ENCODE data around the gene RFC4. TPM values are rescaled to one million over a fixed set of nuclear protein-coding genes. Genes with fewer than 3 reads are reported as not detected.

The RFC4 gene
- total and polyA plus RNA-seq, 12 donors = 5.3 to 30.6 (median 9.1) TPM

GRCh38 chr3:186839874-186840641, 33.8 kb upstream of the RFC4 start:
- H3K4me3 ChIP-seq = no peak overlapping the region
- peak in 1 of 7 donors; percentile 17 for DNase-seq
- intact Hi-C loops (cut with DNase I) = loop anchor here (5.0 to 10.0 kb wide), 2 partner anchors 182 to 325 kb away; no protein-coding TSS in a partner anchor
- 82 to 87% (median 85%) methylated on average over 17 of the region's 17 CpGs for WGBS, 4 donors
- no peaks in the 10 kb centered on the region for H3K9me3 ChIP-seq (replicated peaks in 1 of 3)
- no peaks in the 10 kb centered on the region for H3K27me3 ChIP-seq
- H3K36me3 ChIP-seq (replicated peaks in 1 of 2) = no peaks in the 10 kb centered on the region
- no peak for TF ChIP-seq CTCF (IDR thresholded peaks at IDR 0.05)
- no peak for TF ChIP-seq POLR2A (IDR thresholded peaks at IDR 0.05)
- H3K27ac ChIP-seq = no peak overlapping the region
- H3K4me1 ChIP-seq (replicated peaks in 1 of 2) = no peaks in the 10 kb centered on the region

- Histone ChIP-seq H3K27me3 (peaks cover 29% of the 10 kb centered on the region), H3K9me3 (replicated peaks in 1 of 3) (no peaks in the 10 kb centered on the region), H3K36me3 (replicated peaks in 1 of 2) (no peaks in the 10 kb centered on the region), H3K4me1 (replicated peaks in 1 of 2) (peaks cover 0 to 5% of the 10 kb centered on the region in 2 donors), H3K4me3 (no peak overlapping the region), H3K27ac (no peak overlapping the region)
- DNase-seq = no peak
- 69 to 88% (median 75%) methylated on average over 1 of the region's 1 CpG for WGBS, 4 donors
- intact Hi-C loops (cut with DNase I) = no loop called here
- no peak for TF ChIP-seq CTCF (IDR thresholded peaks at IDR 0.05)
- no peak for TF ChIP-seq POLR2A (IDR thresholded peaks at IDR 0.05)
Measured at GRCh38 chr3:186832276-186832675, 26.0 kb upstream of the RFC4 start.

GRCh38 chr3:186831798-186832197, 25.5 kb upstream of the RFC4 start:
- TF ChIP-seq POLR2A (IDR thresholded peaks at IDR 0.05) (no peak), CTCF (IDR thresholded peaks at IDR 0.05) (no peak)
- no peak for DNase-seq
- Histone ChIP-seq H3K27me3 (peaks cover 29% of the 10 kb centered on the region), H3K27ac (no peak overlapping the region), H3K36me3 (replicated peaks in 1 of 2) (no peaks in the 10 kb centered on the region), H3K4me1 (replicated peaks in 1 of 2) (peaks cover 0 to 5% of the 10 kb centered on the region in 2 donors), H3K4me3 (no peak overlapping the region), H3K9me3 (replicated peaks in 1 of 3) (no peaks in the 10 kb centered on the region)
- intact Hi-C loops (cut with DNase I) = no loop called here
- 48 to 75% (median 58%) methylated on average over 1 to 4 of the region's 4 CpGs for WGBS, 4 donors

GRCh38 chr3:186828340-186828739, 22.1 kb upstream of the RFC4 start:
- Histone ChIP-seq H3K36me3 (replicated peaks in 1 of 2) (no peaks in the 10 kb centered on the region), H3K4me3 (no peak overlapping the region), H3K27ac (no peak overlapping the region), H3K4me1 (replicated peaks in 1 of 2) (peaks cover 0 to 5% of the 10 kb centered on the region in 2 donors), H3K27me3 (peaks cover 29% of the 10 kb centered on the region), H3K9me3 (replicated peaks in 1 of 3) (no peaks in the 10 kb centered on the region)
- intact Hi-C loops (cut with DNase I) = loop anchor here in 1 of 2 donors (10.0 kb wide), 1 partner anchor 214 kb away; the partner anchor contains the start of gene AHSG
- TF ChIP-seq CTCF (IDR thresholded peaks at IDR 0.05) (no peak), POLR2A (IDR thresholded peaks at IDR 0.05) (no peak)
- DNase-seq = no peak
- WGBS, 4 donors = 18 to 36% (median 32%) methylated on average over 3 to 5 of the region's 5 CpGs
